BJ (cell line): ENCODE measurements around the gene CD48. TPM values are rescaled to one million over a fixed set of nuclear protein-coding genes. Genes with fewer than 3 reads are reported as not detected.
"Not testable (repeated sequence)": the region's sequence is repeated elsewhere in the genome, so short reads cannot be mapped to it uniquely, and the experiment has no call there.

Experiments
- CTCF ChIA-PET: fragments of 350-600 bp; formaldehyde crosslinking; extraction: SDS; loops from one replicate; lab custom pipeline; 2021; ENCODE audit warnings: antibody characterized with exemption, inconsistent platforms; lab: Yijun Ruan, JAX
- POLR2A ChIA-PET: fragments of 300-600 bp; sonication (Branson Sonifier 250); formaldehyde crosslinking; extraction: SDS; loops from one replicate; lab custom pipeline; 2021; ENCODE audit warnings: antibody characterized with exemption; lab: Charles Lee
- DNase-seq: peaks from one replicate; pipeline ENCODE4 v3.0.0-alpha.2; 2011; ENCODE audit warnings: low read depth
- H3K27me3 ChIP-seq: 2 replicates; pipeline ENCODE4 v1.6.0; 2011; ENCODE audit warnings: low read length; ENCODE audit not compliant: control insufficient read depth, insufficient read depth
- H3K36me3 ChIP-seq: 2 replicates; pipeline ENCODE4 v1.5.1; 2011; ENCODE audit warnings: low read length; ENCODE audit not compliant: control insufficient read depth, insufficient read depth
- H3K4me3 ChIP-seq: 2 replicates; pipeline ENCODE4 v1.5.1; 2011; ENCODE audit warnings: low read depth, mild to moderate bottlenecking, control low read depth, low read length
- polyA plus RNA-seq: library from polyadenylated mRNA; depleted of rRNA; stranded (reverse); fragments of >200 nt; gene quantifications from 2 replicates; pipeline ENCODE4 v1.2.3, GENCODE V29; 2011
- TF ChIP-seq, protein P1 (sequence below): IDR thresholded peaks from 2 replicates; pipeline ENCODE4 v1.5.1; 2011; ENCODE audit warnings: low read depth, mild to moderate bottlenecking, control low read depth, inconsistent platforms, low read length, moderate library complexity; ENCODE audit not compliant: insufficient read depth

The CD48 gene
- polyA plus RNA-seq, 1 experiment: not detected

DNA sequence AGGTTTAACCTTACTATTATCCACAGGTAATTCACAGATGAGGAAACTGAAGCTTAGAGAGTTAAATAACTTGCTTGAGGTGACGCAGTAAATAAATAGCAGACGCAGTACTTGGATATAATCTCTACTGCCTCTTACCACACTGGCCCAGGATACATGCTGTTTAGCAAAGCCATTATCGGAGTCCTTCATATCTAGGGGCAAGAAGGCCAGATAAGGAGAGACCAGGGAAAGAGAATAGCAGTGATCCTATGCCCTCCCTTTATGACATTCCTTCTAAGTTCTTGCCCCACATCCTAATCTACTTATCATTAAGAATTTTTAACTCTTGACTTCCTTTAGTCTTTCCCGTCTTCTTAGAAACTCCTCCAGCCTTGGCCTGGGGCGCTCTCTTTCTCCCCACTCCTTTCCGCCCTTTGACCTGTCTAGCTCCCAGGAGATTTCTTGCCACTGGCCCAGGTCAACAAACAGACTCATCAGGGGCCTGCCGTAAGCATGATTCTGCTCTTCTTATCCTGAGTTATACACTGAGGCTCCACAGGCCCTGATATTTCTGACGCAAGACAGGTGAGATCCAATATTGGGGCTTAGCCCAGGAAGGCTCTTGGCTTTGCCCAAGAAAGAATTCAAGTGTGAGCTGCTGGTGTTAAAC, 53.3 kb downstream of the CD48 start:
- TF ChIP-seq, protein P1, sequence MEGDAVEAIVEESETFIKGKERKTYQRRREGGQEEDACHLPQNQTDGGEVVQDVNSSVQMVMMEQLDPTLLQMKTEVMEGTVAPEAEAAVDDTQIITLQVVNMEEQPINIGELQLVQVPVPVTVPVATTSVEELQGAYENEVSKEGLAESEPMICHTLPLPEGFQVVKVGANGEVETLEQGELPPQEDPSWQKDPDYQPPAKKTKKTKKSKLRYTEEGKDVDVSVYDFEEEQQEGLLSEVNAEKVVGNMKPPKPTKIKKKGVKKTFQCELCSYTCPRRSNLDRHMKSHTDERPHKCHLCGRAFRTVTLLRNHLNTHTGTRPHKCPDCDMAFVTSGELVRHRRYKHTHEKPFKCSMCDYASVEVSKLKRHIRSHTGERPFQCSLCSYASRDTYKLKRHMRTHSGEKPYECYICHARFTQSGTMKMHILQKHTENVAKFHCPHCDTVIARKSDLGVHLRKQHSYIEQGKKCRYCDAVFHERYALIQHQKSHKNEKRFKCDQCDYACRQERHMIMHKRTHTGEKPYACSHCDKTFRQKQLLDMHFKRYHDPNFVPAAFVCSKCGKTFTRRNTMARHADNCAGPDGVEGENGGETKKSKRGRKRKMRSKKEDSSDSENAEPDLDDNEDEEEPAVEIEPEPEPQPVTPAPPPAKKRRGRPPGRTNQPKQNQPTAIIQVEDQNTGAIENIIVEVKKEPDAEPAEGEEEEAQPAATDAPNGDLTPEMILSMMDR: no peak
- CTCF ChIA-PET: no interaction called here
- POLR2A ChIA-PET: no interaction called here
- H3K27me3 ChIP-seq: no peaks in the 10 kb centered on the region; the same call in 1 of the 2 replicates
- no peaks in the 10 kb centered on the region for H3K36me3 ChIP-seq
- DNase-seq: no peak
- no peak overlapping the region for H3K4me3 ChIP-seq

DNA sequence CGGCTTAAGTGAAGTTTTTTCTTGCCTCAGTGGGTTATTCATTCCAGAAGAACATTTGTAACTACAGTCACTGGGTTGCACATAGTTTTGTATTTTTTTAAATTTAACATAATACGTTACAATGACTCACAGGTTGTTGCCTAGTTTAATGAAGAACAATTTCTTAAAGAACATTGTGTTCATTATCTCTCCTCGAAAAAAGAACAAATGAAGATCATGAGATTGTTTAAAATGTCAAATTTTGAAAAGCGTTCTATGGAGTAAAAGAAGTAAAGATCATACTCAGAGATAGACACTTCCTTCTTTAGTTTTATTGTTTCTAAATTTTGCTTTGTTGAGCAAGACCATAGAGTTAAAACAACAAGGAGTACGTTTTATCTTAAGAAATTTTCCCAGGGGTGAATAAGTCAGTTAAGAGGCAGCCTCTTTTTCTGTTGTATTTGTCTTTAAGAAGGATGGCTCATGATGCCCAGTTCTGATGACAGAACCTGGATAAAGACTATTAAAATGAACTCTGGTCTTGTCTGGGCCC, 54.3 kb downstream of the CD48 start:
- Histone ChIP-seq H3K4me3 (no peak overlapping the region), H3K27me3 (no peaks in the 10 kb centered on the region; the same call in 1 of the 2 replicates), H3K36me3 (no peaks in the 10 kb centered on the region)
- ChIA-PET CTCF (no interaction called here), POLR2A (no interaction called here)
- TF ChIP-seq, protein P1: no peak
- no peak for DNase-seq

DNA sequence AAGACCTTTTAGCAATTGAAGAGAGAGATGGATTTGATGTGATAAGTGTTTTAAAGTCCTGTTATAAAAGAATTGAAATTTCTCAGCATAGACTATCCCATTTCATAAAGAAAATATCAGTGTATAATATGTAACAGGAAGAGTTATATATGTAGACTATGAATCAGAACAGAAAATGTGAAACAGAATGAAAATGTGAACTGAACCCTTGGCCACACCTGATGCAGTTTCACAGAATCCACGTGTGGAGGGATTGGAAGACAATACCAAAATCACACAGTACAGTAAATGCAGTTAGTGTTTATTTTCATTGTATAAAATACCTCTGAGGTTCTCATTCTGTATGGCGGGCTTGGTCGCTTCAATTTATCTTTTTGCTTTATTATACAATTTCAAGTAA, 54.9 kb downstream of the CD48 start:
- ChIA-PET CTCF (no interaction called here), POLR2A (no interaction called here)
- TF ChIP-seq, protein P1: no peak
- H3K27me3 ChIP-seq: no peaks in the 10 kb centered on the region; the same call in 1 of the 2 replicates
- H3K36me3 ChIP-seq: no peaks in the 10 kb centered on the region
- no peak overlapping the region for H3K4me3 ChIP-seq
- DNase-seq: no peak

DNA sequence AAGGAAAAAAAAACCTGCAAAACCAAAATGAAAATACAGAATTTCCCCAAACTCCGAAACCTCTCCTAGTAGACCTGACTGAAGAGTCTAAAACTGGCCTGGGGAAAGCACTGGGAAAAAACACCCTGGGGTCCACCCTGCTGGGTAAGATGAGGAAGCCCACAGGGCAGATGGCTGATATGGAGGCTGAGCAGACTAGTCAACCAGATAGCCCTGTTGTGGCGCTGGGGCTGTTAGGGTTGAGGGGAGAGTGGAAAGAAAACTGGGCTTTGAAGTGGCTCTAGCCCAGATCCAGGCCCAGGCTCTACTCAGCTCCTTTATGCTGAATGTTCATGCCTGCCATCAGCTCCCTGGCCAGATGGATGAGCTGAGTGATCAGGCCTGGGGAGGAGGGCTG, 58.0 kb downstream of the CD48 start:
- ChIA-PET POLR2A (no interaction called here), CTCF (no interaction called here)
- Histone ChIP-seq H3K4me3 (no peak overlapping the region), H3K27me3 (no peaks in the 10 kb centered on the region; the same call in 1 of the 2 replicates), H3K36me3 (no peaks in the 10 kb centered on the region)
- TF ChIP-seq, protein P1: no peak
- no peak for DNase-seq

DNA sequence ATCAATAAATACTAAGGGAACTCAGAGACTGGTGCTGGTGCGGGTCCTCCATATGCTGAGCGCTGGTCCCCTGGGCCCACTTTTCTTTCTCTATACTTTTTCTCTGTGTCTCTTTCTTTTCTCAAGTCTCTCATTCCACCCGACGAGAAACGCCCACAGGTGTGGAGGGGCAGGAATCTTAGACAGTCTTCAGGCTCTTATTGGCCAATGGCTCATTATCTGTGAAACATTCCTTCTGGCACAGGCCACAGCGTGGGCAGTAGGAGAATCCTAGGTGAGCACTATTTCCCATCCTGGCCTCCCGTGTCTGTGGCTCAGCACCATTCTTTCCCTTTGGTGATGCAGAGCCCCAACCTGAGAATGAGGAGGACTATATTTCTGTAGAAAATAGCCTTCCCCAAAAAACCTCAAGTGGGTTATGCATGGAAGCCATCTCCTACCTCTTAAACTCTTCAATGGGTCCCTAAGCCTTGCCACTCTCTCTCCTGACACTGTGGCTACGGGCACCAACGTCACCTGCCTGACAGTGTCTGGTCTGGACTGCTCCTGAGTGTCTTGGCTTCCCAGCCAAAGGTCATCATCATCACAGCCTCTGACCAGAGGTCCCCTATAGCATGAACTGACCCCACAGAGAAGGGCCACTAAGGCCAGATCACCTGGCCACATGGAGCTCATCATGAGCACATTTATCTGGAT, 58.5 kb downstream of the CD48 start:
- Histone ChIP-seq H3K36me3 (no peaks in the 10 kb centered on the region), H3K4me3 (no peak overlapping the region), H3K27me3 (no peaks in the 10 kb centered on the region; the same call in 1 of the 2 replicates)
- ChIA-PET POLR2A (no interaction called here), CTCF (no interaction called here)
- TF ChIP-seq, protein P1: no peak
- DNase-seq: no peak

DNA sequence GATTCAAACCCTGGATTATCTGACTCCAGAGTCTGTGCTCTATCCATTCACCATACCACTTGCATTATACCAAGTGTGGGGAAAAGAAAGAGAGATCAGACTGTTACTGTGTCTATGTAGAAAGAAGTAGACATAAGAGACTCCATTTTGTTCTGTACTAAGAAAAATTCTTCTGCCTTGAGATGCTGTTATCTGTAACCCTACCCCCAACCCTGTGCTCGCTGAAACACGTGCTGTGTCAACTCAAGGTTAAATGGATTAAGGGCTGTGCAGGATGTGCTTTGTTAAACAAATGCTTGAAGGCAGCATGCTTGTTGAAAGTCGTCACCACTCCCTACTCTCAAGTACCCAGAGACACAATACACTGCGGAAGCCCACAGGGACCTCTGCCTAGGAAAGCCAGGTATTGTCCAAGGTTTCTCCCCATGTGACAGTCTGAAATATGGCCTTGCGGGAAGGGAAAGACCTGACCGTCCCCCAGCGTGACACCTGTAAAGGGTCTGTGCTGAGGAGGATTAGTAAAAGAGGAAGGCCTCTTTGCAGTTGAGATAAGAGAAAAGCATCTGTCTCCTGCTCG, 59.5 kb downstream of the CD48 start:
- H3K4me3 ChIP-seq, H3K36me3 ChIP-seq, POLR2A ChIA-PET, DNase-seq, H3K27me3 ChIP-seq: not testable (repeated sequence)
- CTCF ChIA-PET: interaction anchor here (0.9 kb wide), 1 partner anchor 16 kb away, joined by 6 read pairs; no protein-coding TSS in a partner anchor
